HEK293 (cell line): ENCODE results near the gene ZNF836.

Source experiments
- CTCF ChIA-PET: fragments of 350-600 bp; formaldehyde crosslinking; extraction: SDS; loops from one replicate; lab custom pipeline; 2021; ENCODE audit warnings: antibody characterized with exemption; lab: Yijun Ruan, JAX
- POLR2A ChIA-PET: fragments of 300-600 bp; formaldehyde crosslinking; extraction: SDS; loops from one replicate; lab custom pipeline; 2020; ENCODE audit warnings: antibody characterized with exemption, inconsistent platforms; lab: Yijun Ruan, JAX
- H3K27ac ChIP-seq: fragments of 200-500 bp; sonication (Bioruptor generic); 2 replicates; pipeline ENCODE4 v1.5.1; 2014; ENCODE audit warnings: low read depth, low read length, control low read depth, inconsistent platforms; ENCODE audit errors: extremely low read depth
- H3K36me3 ChIP-seq, 2 experiments: fragments of 200-500 bp in 1 of 2; sonication (Bioruptor generic) in 1 of 2; 1 replicate in 1 of 2; 2 replicates in 1 of 2; pipeline ENCODE4 v1.5.1; 2014 to 2017; ENCODE audit warnings: inconsistent platforms in 2 of 2, low read length in 2 of 2; ENCODE audit not compliant: control insufficient read depth in 2 of 2, insufficient read depth in 1 of 2
- H3K4me1 ChIP-seq: fragments of 200-500 bp; sonication (Bioruptor generic); 2 replicates; pipeline ENCODE4 v1.5.1; 2014; ENCODE audit warnings: mild to moderate bottlenecking, low read length, inconsistent platforms; ENCODE audit not compliant: control insufficient read depth, insufficient read depth
- H3K4me3 ChIP-seq: 2 replicates; pipeline ENCODE4 v1.5.1; 2011; ENCODE audit warnings: low read depth, mild to moderate bottlenecking, control low read depth, low read length, moderate library complexity
- H3K9me3 ChIP-seq: fragments of 200-500 bp; sonication (Bioruptor generic); 2 replicates; pipeline ENCODE4 v1.5.1; 2014; ENCODE audit warnings: low read depth, low read length, inconsistent platforms; ENCODE audit not compliant: control insufficient read depth, insufficient read depth
- FEZF1 ChIP-seq: fragments of 450-650 bp; formaldehyde crosslinking; IDR thresholded peaks from 2 replicates; pipeline ENCODE4 v1.5.1; 2016; ENCODE audit warnings: missing biosample characterization, missing genetic modification characterization
- GFI1B ChIP-seq: fragments of 450-650 bp; formaldehyde crosslinking; IDR thresholded peaks from 2 replicates; pipeline ENCODE4 v1.5.1; 2016; ENCODE audit warnings: missing biosample characterization, missing genetic modification characterization
- GLIS1 ChIP-seq: fragments of 450-650 bp; formaldehyde crosslinking; IDR thresholded peaks from 2 replicates; pipeline ENCODE4 v1.5.1; 2016; ENCODE audit warnings: missing biosample characterization, missing genetic modification characterization
- HOXD13 ChIP-seq: sonication (generic); formaldehyde crosslinking; IDR thresholded peaks from 2 replicates; pipeline ENCODE4 v1.8.0; 2022; ENCODE audit warnings: missing genetic modification reagents, borderline replicate concordance
- KLF1 ChIP-seq: fragments of 450-650 bp; formaldehyde crosslinking; IDR thresholded peaks from 2 replicates; pipeline ENCODE4 v1.5.1; 2016; ENCODE audit warnings: missing biosample characterization, missing genetic modification characterization
- TRIM28 ChIP-seq: IDR thresholded peaks from 2 replicates; pipeline ENCODE4 v1.6.1; 2011; ENCODE audit warnings: low read length, control low read depth, borderline replicate concordance
- YY2 ChIP-seq: fragments of 450-650 bp; formaldehyde crosslinking; IDR thresholded peaks from 2 replicates; pipeline ENCODE4 v1.5.1; 2016; ENCODE audit warnings: missing biosample characterization, missing genetic modification characterization
- ZBTB17 ChIP-seq: fragments of 450-650 bp; formaldehyde crosslinking; IDR thresholded peaks from 2 replicates; pipeline ENCODE4 v1.5.1; 2016; ENCODE audit warnings: missing biosample characterization, missing genetic modification characterization
- ZBTB20 ChIP-seq: fragments of 450-650 bp; formaldehyde crosslinking; IDR thresholded peaks from 2 replicates; pipeline ENCODE4 v1.5.1; 2016; ENCODE audit warnings: missing biosample characterization, missing genetic modification characterization
- ZBTB44 ChIP-seq: fragments of 450-650 bp; IDR thresholded peaks from 2 replicates; pipeline ENCODE4 v1.5.1; 2018; ENCODE audit warnings: missing biosample characterization, mild to moderate bottlenecking, missing genetic modification characterization
- ZFP3 ChIP-seq: fragments of 450-650 bp; formaldehyde crosslinking; IDR thresholded peaks from 2 replicates; pipeline ENCODE4 v1.5.1; 2016; ENCODE audit warnings: low read depth, missing biosample characterization, missing genetic modification characterization
- ZFP41 ChIP-seq: fragments of 450-650 bp; formaldehyde crosslinking; IDR thresholded peaks from 2 replicates; pipeline ENCODE4 v1.5.1; 2016; ENCODE audit warnings: missing biosample characterization, missing genetic modification characterization, borderline replicate concordance
- ZIC2 ChIP-seq: fragments of 450-650 bp; formaldehyde crosslinking; IDR thresholded peaks from 2 replicates; pipeline ENCODE4 v1.5.1; 2016; ENCODE audit warnings: missing biosample characterization, missing genetic modification characterization
- ZNF112 ChIP-seq: fragments of 450-650 bp; formaldehyde crosslinking; IDR thresholded peaks from 2 replicates; pipeline ENCODE4 v1.5.0; 2017; ENCODE audit warnings: missing biosample characterization, missing genetic modification characterization
- ZNF121 ChIP-seq: fragments of 450-650 bp; formaldehyde crosslinking; IDR thresholded peaks from 2 replicates; pipeline ENCODE4 v1.5.1; 2016; ENCODE audit warnings: missing biosample characterization, missing genetic modification characterization
- ZNF133 ChIP-seq: fragments of 450-650 bp; formaldehyde crosslinking; IDR thresholded peaks from 2 replicates; pipeline ENCODE4 v1.5.1; 2016; ENCODE audit warnings: missing biosample characterization, missing genetic modification characterization
- ZNF146 ChIP-seq: fragments of 450-650 bp; formaldehyde crosslinking; IDR thresholded peaks from 2 replicates; pipeline ENCODE4 v1.5.1; 2016; ENCODE audit warnings: missing biosample characterization, missing genetic modification characterization
- ZNF174 ChIP-seq: fragments of 450-650 bp; formaldehyde crosslinking; IDR thresholded peaks from 2 replicates; pipeline ENCODE4 v1.5.0; 2017; ENCODE audit warnings: missing biosample characterization, mild to moderate bottlenecking, missing genetic modification characterization
- ZNF211 ChIP-seq: fragments of 450-650 bp; formaldehyde crosslinking; IDR thresholded peaks from 2 replicates; pipeline ENCODE4 v1.5.1; 2016; ENCODE audit warnings: low read depth, missing biosample characterization, missing genetic modification characterization
- ZNF221 ChIP-seq: fragments of 450-650 bp; formaldehyde crosslinking; IDR thresholded peaks from 2 replicates; pipeline ENCODE4 v1.5.1; 2017; ENCODE audit warnings: missing biosample characterization, missing genetic modification characterization, borderline replicate concordance
- ZNF266 ChIP-seq: fragments of 450-650 bp; formaldehyde crosslinking; IDR thresholded peaks from 2 replicates; pipeline ENCODE4 v1.5.1; 2016; ENCODE audit warnings: missing biosample characterization, missing genetic modification characterization, low read depth
- ZNF311 ChIP-seq: fragments of 450-650 bp; formaldehyde crosslinking; IDR thresholded peaks from 2 replicates; pipeline ENCODE4 v1.5.1; 2017; ENCODE audit warnings: missing biosample characterization, missing genetic modification characterization, borderline replicate concordance
- ZNF394 ChIP-seq: fragments of 450-650 bp; formaldehyde crosslinking; IDR thresholded peaks from 2 replicates; pipeline ENCODE4 v1.5.1; 2016; ENCODE audit warnings: missing biosample characterization, missing genetic modification characterization, mild to moderate bottlenecking, moderate library complexity, borderline replicate concordance
- ZNF549 ChIP-seq: fragments of 450-650 bp; IDR thresholded peaks from 2 replicates; pipeline ENCODE4 v1.5.1; 2018; ENCODE audit warnings: missing biosample characterization, missing genetic modification characterization, mild to moderate bottlenecking, inconsistent platforms, moderate library complexity
- ZNF677 ChIP-seq: fragments of 450-650 bp; IDR thresholded peaks from 2 replicates; pipeline ENCODE4 v1.5.0; 2018; ENCODE audit warnings: missing biosample characterization, mild to moderate bottlenecking, missing genetic modification characterization, moderate library complexity
- ZNF777 ChIP-seq: fragments of 450-650 bp; formaldehyde crosslinking; IDR thresholded peaks from 2 replicates; pipeline ENCODE4 v1.5.1; 2017; ENCODE audit warnings: missing biosample characterization, missing genetic modification characterization, borderline replicate concordance
- ZNF785 ChIP-seq: fragments of 450-650 bp; formaldehyde crosslinking; IDR thresholded peaks from 2 replicates; pipeline ENCODE4 v1.5.1; 2016; ENCODE audit warnings: missing biosample characterization, missing genetic modification characterization
- TF ChIP-seq, protein P1 (sequence below): fragments of 450-650 bp; IDR thresholded peaks from 2 replicates; pipeline ENCODE4 v1.5.1; 2018; ENCODE audit warnings: missing biosample characterization, missing genetic modification characterization
- TF ChIP-seq, protein P2 (sequence below): fragments of 450-650 bp; formaldehyde crosslinking; IDR thresholded peaks from 2 replicates; pipeline ENCODE4 v1.5.1; 2016; ENCODE audit warnings: missing biosample characterization, missing genetic modification characterization
- TF ChIP-seq, protein P3 (sequence below): fragments of 450-650 bp; formaldehyde crosslinking; IDR thresholded peaks from 2 replicates; pipeline ENCODE4; 2016; ENCODE audit warnings: missing biosample characterization, missing genetic modification characterization

The ZNF836 gene

DNA sequence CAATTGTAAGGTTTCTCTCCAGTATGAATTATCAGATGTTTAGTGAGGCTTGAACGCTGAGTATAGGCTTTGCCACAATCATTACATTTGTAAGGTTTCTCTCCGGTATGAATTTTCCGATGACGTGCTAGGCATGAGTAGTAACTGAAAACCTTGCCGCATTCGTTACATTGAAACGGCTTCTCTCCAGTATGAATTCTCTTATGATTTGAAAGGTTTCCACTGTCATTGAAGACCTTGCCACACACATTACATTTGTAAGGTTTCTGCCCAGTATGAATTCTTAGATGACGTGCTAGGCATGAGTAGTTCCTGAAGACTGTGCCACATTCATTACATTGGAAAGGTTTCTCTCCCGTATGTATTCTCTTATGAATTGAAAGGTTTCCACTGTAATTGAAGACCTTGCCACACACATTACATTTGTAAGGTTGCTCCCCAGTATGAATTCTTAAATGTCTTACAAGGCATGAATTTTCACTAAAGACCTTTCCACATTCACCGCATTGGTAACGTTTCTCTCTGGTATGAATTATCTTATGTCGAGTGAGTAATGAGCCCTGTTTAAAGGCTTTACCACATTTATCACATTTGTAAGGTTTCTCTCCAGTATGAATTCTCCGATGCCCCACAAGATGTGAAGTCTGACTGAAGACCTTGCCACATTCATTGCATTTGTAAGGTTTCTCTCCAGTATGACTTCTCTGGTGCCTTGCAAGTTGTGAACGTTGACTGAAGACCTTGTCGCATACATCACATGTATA, 15.6 kb downstream of the ZNF836 start (continued):
- TF ChIP-seq ZNF394 (tag by site-specific recombination) (no peak), TRIM28 (peak; percentile 45; the same call in 1 of the 2 replicates), ZFP3 (tag by site-specific recombination) (no peak), ZNF174 (tag by site-specific recombination) (no peak)

- POLR2A ChIA-PET, result no interaction called here
- H3K4me1 ChIP-seq, result no peaks in the 10 kb centered on the region
- CTCF ChIA-PET, result no interaction called here
- H3K4me3 ChIP-seq, result no peak overlapping the region
- H3K27ac ChIP-seq, result no peak overlapping the region
- TF ChIP-seq ZNF146 (tag by site-specific recombination) (no peak), GLIS1 (tag by site-specific recombination) (no peak), ZNF221 (no peak), FEZF1 (no peak), ZNF133 (tag by site-specific recombination) (no peak), KLF1 (tag by site-specific recombination) (no peak), ZNF266 (no peak), ZBTB44 (tag by site-specific recombination) (no peak), ZNF211 (tag by site-specific recombination) (no peak), YY2 (tag by site-specific recombination) (no peak), ZBTB17 (tag by site-specific recombination) (no peak)
- TF ChIP-seq, protein P1, sequence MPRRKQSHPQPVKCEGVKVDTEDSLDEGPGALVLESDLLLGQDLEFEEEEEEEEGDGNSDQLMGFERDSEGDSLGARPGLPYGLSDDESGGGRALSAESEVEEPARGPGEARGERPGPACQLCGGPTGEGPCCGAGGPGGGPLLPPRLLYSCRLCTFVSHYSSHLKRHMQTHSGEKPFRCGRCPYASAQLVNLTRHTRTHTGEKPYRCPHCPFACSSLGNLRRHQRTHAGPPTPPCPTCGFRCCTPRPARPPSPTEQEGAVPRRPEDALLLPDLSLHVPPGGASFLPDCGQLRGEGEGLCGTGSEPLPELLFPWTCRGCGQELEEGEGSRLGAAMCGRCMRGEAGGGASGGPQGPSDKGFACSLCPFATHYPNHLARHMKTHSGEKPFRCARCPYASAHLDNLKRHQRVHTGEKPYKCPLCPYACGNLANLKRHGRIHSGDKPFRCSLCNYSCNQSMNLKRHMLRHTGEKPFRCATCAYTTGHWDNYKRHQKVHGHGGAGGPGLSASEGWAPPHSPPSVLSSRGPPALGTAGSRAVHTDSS (tag by site-specific recombination), result no peak
- H3K36me3 ChIP-seq, result no peaks in the 10 kb centered on the region
- no peaks in the 10 kb centered on the region; the same call in none of the 2 replicates for H3K9me3 ChIP-seq
Measured at GRCh38 chr19:52148256-52148655, 23.2 kb downstream of the ZNF836 start.

GRCh38 chr19:52142001-52142595, 29.3 kb downstream of the ZNF836 start:
- Histone ChIP-seq H3K36me3 (no peaks in the 10 kb centered on the region; a peak in 1 of 3 replicates), H3K27ac (no peak overlapping the region), H3K9me3 (no peaks in the 10 kb centered on the region), H3K4me1 (no peaks in the 10 kb centered on the region), H3K4me3 (no peak overlapping the region)
- POLR2A ChIA-PET, result interaction anchor here (0.6 kb wide), 1 partner anchor 170 kb away, joined by 5 read pairs; no protein-coding TSS in a partner anchor
- CTCF ChIA-PET, result no interaction called here
- TF ChIP-seq ZNF121, result no peak
- TF ChIP-seq HOXD13 (CRISPR knock-in tag), result no peak
- TF ChIP-seq ZNF549 (tag by site-specific recombination), result no peak
- TF ChIP-seq, protein P2, sequence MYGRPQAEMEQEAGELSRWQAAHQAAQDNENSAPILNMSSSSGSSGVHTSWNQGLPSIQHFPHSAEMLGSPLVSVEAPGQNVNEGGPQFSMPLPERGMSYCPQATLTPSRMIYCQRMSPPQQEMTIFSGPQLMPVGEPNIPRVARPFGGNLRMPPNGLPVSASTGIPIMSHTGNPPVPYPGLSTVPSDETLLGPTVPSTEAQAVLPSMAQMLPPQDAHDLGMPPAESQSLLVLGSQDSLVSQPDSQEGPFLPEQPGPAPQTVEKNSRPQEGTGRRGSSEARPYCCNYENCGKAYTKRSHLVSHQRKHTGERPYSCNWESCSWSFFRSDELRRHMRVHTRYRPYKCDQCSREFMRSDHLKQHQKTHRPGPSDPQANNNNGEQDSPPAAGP (tag by site-specific recombination), result no peak
- no peak for TF ChIP-seq ZNF112 (tag by site-specific recombination)
- no peak for TF ChIP-seq ZNF311 (tag by site-specific recombination)
- no peak for TF ChIP-seq ZNF677 (tag by site-specific recombination)
- no peak for TF ChIP-seq KLF1 (tag by site-specific recombination)
- no peak for TF ChIP-seq ZNF777
- TF ChIP-seq ZBTB20, result no peak
- TF ChIP-seq ZNF785, result no peak
- no peak for TF ChIP-seq ZNF211 (tag by site-specific recombination)
- TF ChIP-seq GFI1B (tag by site-specific recombination), result no peak
- no peak for TF ChIP-seq ZFP41 (tag by site-specific recombination)
- TF ChIP-seq, protein P3, sequence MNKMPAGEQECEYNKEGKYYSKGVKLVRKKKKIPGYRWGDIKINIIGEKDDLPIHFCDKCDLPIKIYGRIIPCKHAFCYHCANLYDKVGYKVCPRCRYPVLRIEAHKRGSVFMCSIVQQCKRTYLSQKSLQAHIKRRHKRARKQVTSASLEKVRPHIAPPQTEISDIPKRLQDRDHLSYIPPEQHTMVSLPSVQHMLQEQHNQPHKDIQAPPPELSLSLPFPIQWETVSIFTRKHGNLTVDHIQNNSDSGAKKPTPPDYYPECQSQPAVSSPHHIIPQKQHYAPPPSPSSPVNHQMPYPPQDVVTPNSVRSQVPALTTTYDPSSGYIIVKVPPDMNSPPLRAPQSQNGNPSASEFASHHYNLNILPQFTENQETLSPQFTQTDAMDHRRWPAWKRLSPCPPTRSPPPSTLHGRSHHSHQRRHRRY (tag by site-specific recombination), result no peak
- no peak for TF ChIP-seq ZIC2 (tag by site-specific recombination)
